SK-N-SH (cell line): ENCODE data around the gene PRKN. TPM values are rescaled to one million over a fixed set of nuclear protein-coding genes. Genes with fewer than 3 reads are reported as not detected.

Experiments
- CTCF ChIA-PET: fragments of 300-600, 350-600 bp; formaldehyde crosslinking; extraction: SDS; loops from one replicate; lab custom pipeline; 2021; lab: Yijun Ruan, JAX
- POLR2A ChIA-PET: fragments of 350-600 bp; sonication (Branson Sonifier 250); formaldehyde crosslinking; extraction: SDS; loops from one replicate; lab custom pipeline; 2020; ENCODE audit warnings: antibody characterized with exemption, inconsistent platforms; lab: Yijun Ruan, JAX
- DNase-seq: peaks from one replicate; pipeline ENCODE4 v3.0.0; 2012
- H2AFZ ChIP-seq: fragments of 200-600 bp; sonication (generic); 2 replicates; pipeline ENCODE4 v1.8.1; 2016; ENCODE audit warnings: antibody characterized with exemption, mild to moderate bottlenecking, low read depth
- H3F3A ChIP-seq: fragments of 200-600 bp; sonication (generic); replicated peaks from 2 replicates; pipeline ENCODE3; 2016; ENCODE audit warnings: antibody characterized with exemption, mild to moderate bottlenecking; ENCODE audit not compliant: insufficient read depth
- H3K27ac ChIP-seq, 2 experiments: fragments of 200-500 bp in 1 of 2; fragments of 200-600 bp in 1 of 2; sonication (Bioruptor generic) in 1 of 2; sonication (generic), shearing (Covaris generic) in 1 of 2; 2 replicates each; pipeline versions ENCODE4 v1.5.1 to v1.6.1; 2014 to 2016; ENCODE audit warnings: low read depth in 2 of 2, inconsistent platforms in 1 of 2, low read length in 1 of 2, mild to moderate bottlenecking in 1 of 2, mixed read lengths in 1 of 2
- H3K27me3 ChIP-seq: fragments of 200-600 bp; sonication (generic), shearing (Covaris generic); 2 replicates; pipeline ENCODE4 v1.6.1; 2016; ENCODE audit warnings: mixed run types; ENCODE audit not compliant: insufficient read depth
- H3K36me3 ChIP-seq, 2 experiments: fragments of 200-500 bp in 1 of 2; fragments of 200-600 bp in 1 of 2; sonication (Bioruptor generic) in 1 of 2; sonication (generic) in 1 of 2; replicated peaks in 1 of 2; 2 replicates each; pipeline versions ENCODE3 to v1.5.1; 2014 to 2016; ENCODE audit warnings: low read length in 1 of 2, mild to moderate bottlenecking in 1 of 2; ENCODE audit not compliant: insufficient read depth in 2 of 2, control insufficient read depth in 1 of 2
- H3K4me1 ChIP-seq, 2 experiments: fragments of 200-500 bp in 1 of 2; fragments of 200-600 bp in 1 of 2; sonication (Bioruptor generic) in 1 of 2; sonication (generic), shearing (Covaris generic) in 1 of 2; 2 replicates each; pipeline versions ENCODE4 v1.5.1 to v1.6.1; 2014 to 2016; ENCODE audit warnings: low read depth in 1 of 2, low read length in 1 of 2, mixed run types in 1 of 2; ENCODE audit not compliant: insufficient read depth in 2 of 2, control insufficient read depth in 1 of 2
- H3K4me2 ChIP-seq: fragments of 200-600 bp; sonication (generic), shearing (Covaris generic); 2 replicates; pipeline ENCODE4 v1.6.1; 2017; ENCODE audit warnings: mixed run types
- H3K4me3 ChIP-seq, 2 experiments: fragments of 200-500 bp in 1 of 2; fragments of 200-600 bp in 1 of 2; sonication (Bioruptor generic) in 1 of 2; sonication (generic), shearing (Covaris generic) in 1 of 2; 2 replicates each; pipeline versions ENCODE4 v1.5.1 to v1.8.1; 2014 to 2016; ENCODE audit warnings: low read depth in 2 of 2, inconsistent platforms in 1 of 2, low read length in 1 of 2, mild to moderate bottlenecking in 1 of 2, mixed read lengths in 1 of 2, moderate library complexity in 1 of 2
- H3K79me2 ChIP-seq: fragments of 200-600 bp; sonication (generic); 2 replicates; pipeline ENCODE4 v1.8.1; 2017; ENCODE audit warnings: mild to moderate bottlenecking; ENCODE audit not compliant: insufficient read depth
- H3K9ac ChIP-seq: fragments of 200-600 bp; sonication (generic); 2 replicates; pipeline ENCODE4 v1.6.1; 2017; ENCODE audit warnings: mixed run types
- H3K9me2 ChIP-seq: fragments of 200-600 bp; sonication (generic); 2 replicates; pipeline ENCODE4 v1.6.1; 2017; ENCODE audit warnings: mixed run types
- H3K9me3 ChIP-seq: fragments of 200-600 bp; sonication (generic); 2 replicates; pipeline ENCODE4 v1.6.1; 2017; ENCODE audit warnings: mixed run types, mild to moderate bottlenecking, moderate library complexity
- H4K20me1 ChIP-seq: fragments of 200-600 bp; sonication (generic); 2 replicates; pipeline ENCODE4 v1.6.1; 2017; ENCODE audit warnings: mild to moderate bottlenecking, mixed run types; ENCODE audit not compliant: insufficient read depth
- CHD2 ChIP-seq: fragments of 150-350 bp; IDR thresholded peaks from 2 replicates; pipeline ENCODE4 v1.6.1; 2018; ENCODE audit warnings: low read length; ENCODE audit not compliant: partially characterized antibody
- CTCF ChIP-seq: fragments of 200-600 bp; sonication (generic); IDR thresholded peaks from 2 replicates; pipeline ENCODE4 v1.6.1; 2017; ENCODE audit warnings: antibody characterized with exemption, mild to moderate bottlenecking, moderate library complexity
- ELF1 ChIP-seq: IDR thresholded peaks from 2 replicates; pipeline ENCODE4 v1.4.0; 2012
- EZH2phosphoT487 ChIP-seq: fragments of 200-600 bp; sonication (generic); IDR thresholded peaks from 2 replicates; pipeline ENCODE4 v1.6.1; 2017; ENCODE audit warnings: low read depth, mixed run types, mild to moderate bottlenecking, antibody characterized with exemption, moderate library complexity, borderline replicate concordance
- FOSL2 ChIP-seq: IDR thresholded peaks from 2 replicates; pipeline ENCODE4 v1.4.0; 2012; ENCODE audit warnings: low read depth, mild to moderate bottlenecking, moderate library complexity, borderline replicate concordance
- FOXJ3 ChIP-seq: sonication (generic); formaldehyde crosslinking; IDR thresholded peaks from 2 replicates; pipeline ENCODE4 v1.5.1; 2020; ENCODE audit warnings: mild to moderate bottlenecking, missing genetic modification reagents
- MEF2A ChIP-seq: IDR thresholded peaks from 2 replicates; pipeline ENCODE4 v1.4.0; 2012; ENCODE audit warnings: low read depth, borderline replicate concordance
- MXI1 ChIP-seq: IDR thresholded peaks from 2 replicates; pipeline ENCODE4 v1.6.1; 2012; ENCODE audit warnings: mild to moderate bottlenecking, low read depth, low read length, improper control_type of control experiment
- NFIC ChIP-seq: IDR thresholded peaks from 2 replicates; pipeline ENCODE4 v1.4.0; 2012; ENCODE audit warnings: borderline replicate concordance
- POLR2AphosphoS5 ChIP-seq: IDR thresholded peaks from 2 replicates; pipeline ENCODE4 v1.6.1; 2012; ENCODE audit warnings: low read depth, low read length
- RAD21 ChIP-seq: IDR thresholded peaks from 2 replicates; pipeline ENCODE4 v1.6.1; 2012; ENCODE audit warnings: mild to moderate bottlenecking, low read length
- RCOR1 ChIP-seq: fragments of 150-350 bp; IDR thresholded peaks from 2 replicates; pipeline ENCODE4 v1.6.1; 2017; ENCODE audit warnings: antibody characterized with exemption, low read length
- SMC3 ChIP-seq: IDR thresholded peaks from 2 replicates; pipeline ENCODE4 v1.6.1; 2012; ENCODE audit warnings: low read depth, low read length, improper control_type of control experiment
- TAF1 ChIP-seq: IDR thresholded peaks from 2 replicates; pipeline ENCODE4 v1.6.1; 2012; ENCODE audit warnings: low read depth, mild to moderate bottlenecking, low read length, moderate library complexity, borderline replicate concordance
- TEAD4 ChIP-seq: IDR thresholded peaks from 2 replicates; pipeline ENCODE4 v1.4.0; 2012; ENCODE audit warnings: mild to moderate bottlenecking, borderline replicate concordance; ENCODE audit not compliant: insufficient read depth
- YY1 ChIP-seq: IDR thresholded peaks from 2 replicates; pipeline ENCODE4 v1.4.0; 2012; ENCODE audit warnings: low read depth, mild to moderate bottlenecking
- WGBS: methylation state at CpG from one replicate; pipeline ENCODE4 v1.1.6; 2017; ENCODE audit warnings: low lambda C conversion rate; 5-methylcytosine and 5-hydroxymethylcytosine counted together
- polyA plus RNA-seq, 3 experiments: library from polyadenylated mRNA; depleted of rRNA; stranded (reverse); fragments of >200 nt; gene quantifications; 2 replicates each; pipeline ENCODE4 v1.2.3, GENCODE V29; 2012
- TF ChIP-seq, protein P1 (sequence below): IDR thresholded peaks from 2 replicates; pipeline ENCODE4 v1.4.0; 2012; ENCODE audit warnings: low read depth, borderline replicate concordance
- TF ChIP-seq, protein P2 (sequence below): IDR thresholded peaks from 2 replicates; pipeline ENCODE4 v1.4.0; 2012; ENCODE audit warnings: low read depth, borderline replicate concordance

The PRKN gene
- polyA plus RNA-seq, 1 of the 3 experiments (the other 2 are of a cell fraction) = 0.76 TPM

GRCh38 chr6:162666246-162666645, 61.3 kb downstream of the PRKN start:
- H3K27me3 ChIP-seq = no peaks in the 10 kb centered on the region
- no peaks in the 10 kb centered on the region for H3K9me3 ChIP-seq
- no peaks in the 10 kb centered on the region for H3K9me2 ChIP-seq
- no peaks in the 10 kb centered on the region for H3K79me2 ChIP-seq
- H4K20me1 ChIP-seq = no peaks in the 10 kb centered on the region
- H3K4me2 ChIP-seq = no peak overlapping the region
- no peaks in the 10 kb centered on the region for H3F3A ChIP-seq
- ChIA-PET POLR2A (no interaction called here), CTCF (interaction anchor here (1.0 kb wide), 1 partner anchor 12 kb away, joined by 4 read pairs; no protein-coding TSS in a partner anchor)
- H3K9ac ChIP-seq = no peak overlapping the region
- H2AFZ ChIP-seq = no peak overlapping the region
- no peaks in the 10 kb centered on the region for H3K36me3 ChIP-seq
- H3K4me3 ChIP-seq = no peak overlapping the region
- no peak for DNase-seq
- no peaks in the 10 kb centered on the region for H3K4me1 ChIP-seq
- 82% methylated on average over 2 of the region's 2 CpGs for WGBS
- H3K27ac ChIP-seq = no peak overlapping the region
- TF ChIP-seq MXI1 = no peak
- TF ChIP-seq RAD21 = no peak
- no peak for TF ChIP-seq POLR2AphosphoS5
- TF ChIP-seq, protein P1, sequence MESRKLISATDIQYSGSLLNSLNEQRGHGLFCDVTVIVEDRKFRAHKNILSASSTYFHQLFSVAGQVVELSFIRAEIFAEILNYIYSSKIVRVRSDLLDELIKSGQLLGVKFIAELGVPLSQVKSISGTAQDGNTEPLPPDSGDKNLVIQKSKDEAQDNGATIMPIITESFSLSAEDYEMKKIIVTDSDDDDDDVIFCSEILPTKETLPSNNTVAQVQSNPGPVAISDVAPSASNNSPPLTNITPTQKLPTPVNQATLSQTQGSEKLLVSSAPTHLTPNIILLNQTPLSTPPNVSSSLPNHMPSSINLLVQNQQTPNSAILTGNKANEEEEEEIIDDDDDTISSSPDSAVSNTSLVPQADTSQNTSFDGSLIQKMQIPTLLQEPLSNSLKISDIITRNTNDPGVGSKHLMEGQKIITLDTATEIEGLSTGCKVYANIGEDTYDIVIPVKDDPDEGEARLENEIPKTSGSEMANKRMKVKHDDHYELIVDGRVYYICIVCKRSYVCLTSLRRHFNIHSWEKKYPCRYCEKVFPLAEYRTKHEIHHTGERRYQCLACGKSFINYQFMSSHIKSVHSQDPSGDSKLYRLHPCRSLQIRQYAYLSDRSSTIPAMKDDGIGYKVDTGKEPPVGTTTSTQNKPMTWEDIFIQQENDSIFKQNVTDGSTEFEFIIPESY = no peak
- no peak for TF ChIP-seq CTCF
- TF ChIP-seq RCOR1 = no peak
- no peak for TF ChIP-seq FOSL2
- no peak for TF ChIP-seq YY1
- TF ChIP-seq CHD2 = no peak
- no peak for TF ChIP-seq FOXJ3
- no peak for TF ChIP-seq MEF2A
- no peak for TF ChIP-seq EZH2phosphoT487
- TF ChIP-seq, protein P2, sequence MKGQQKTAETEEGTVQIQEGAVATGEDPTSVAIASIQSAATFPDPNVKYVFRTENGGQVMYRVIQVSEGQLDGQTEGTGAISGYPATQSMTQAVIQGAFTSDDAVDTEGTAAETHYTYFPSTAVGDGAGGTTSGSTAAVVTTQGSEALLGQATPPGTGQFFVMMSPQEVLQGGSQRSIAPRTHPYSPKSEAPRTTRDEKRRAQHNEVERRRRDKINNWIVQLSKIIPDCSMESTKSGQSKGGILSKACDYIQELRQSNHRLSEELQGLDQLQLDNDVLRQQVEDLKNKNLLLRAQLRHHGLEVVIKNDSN = no peak
- no peak for TF ChIP-seq ELF1
- no peak for TF ChIP-seq TAF1
- no peak for TF ChIP-seq SMC3
- no peak for TF ChIP-seq TEAD4
- TF ChIP-seq NFIC = no peak
- TF ChIP-seq, all 33 proteins: peak for 0
